ENCODE data around the gene HDAC9. TPM values are rescaled to one million over a fixed set of nuclear protein-coding genes. Genes with fewer than 3 reads are reported as not detected.

HDAC9 gene
- total and polyA plus RNA-seq, 2 of the 13 experiments (the other 11 are each of a cell fraction or from before 2014, with no cell fraction given): 0.05 to 0.07 TPM

GRCh38 chr7:19026888-19027287 lies 531.3 kb downstream of the HDAC9 start:
- H3K27me3 ChIP-seq (ENCODE audit: control insufficient read depth in 1 of 2, insufficient read depth in 2 of 2, low read length in 2 of 2): no peaks in the 10 kb centered on the region
- H3K4me3 ChIP-seq (replicated peaks in 1 of 3; ENCODE audit: insufficient read depth in 1 of 3, low read depth in 2 of 3, low read length in 3 of 3): no peak overlapping the region
- DNase-seq (ENCODE audit: low spot score) (no peak), FAIRE-seq (no peak), ATAC-seq (no peak)
- intact Hi-C loops (cut with micrococcal nuclease; ENCODE audit: unreplicated experiment) (no loop called here), in situ Hi-C loops (cut with HindIII; ENCODE audit: extremely low pct_ligation_motif_present, low pct_unique_long_range_greater_than_20kb) (no loop called here)
- no peak overlapping the region for H3K4me2 ChIP-seq (ENCODE audit: low read depth, low read length)
- no peaks in the 10 kb centered on the region for H3K4me1 ChIP-seq (ENCODE audit: insufficient read depth, low read length)
- BruUV-seq (replicated peaks): no TSS peak
- H3K27ac ChIP-seq (ENCODE audit: extremely low read length, insufficient read depth, low read length): no peak overlapping the region
- H3K9me3 ChIP-seq (ENCODE audit: low read length): peaks cover 62% of the 10 kb centered on the region
- no peaks in the 10 kb centered on the region for H4K20me1 ChIP-seq (ENCODE audit: insufficient read depth, low read length)
- ChIA-PET CTCF (ENCODE audit: low intra/inter-chr PET ratio, low total read pairs) (no interaction called here), POLR2A (no interaction called here)
- no peaks in the 10 kb centered on the region for H3K36me3 ChIP-seq (replicated peaks in 1 of 2; ENCODE audit: control insufficient read depth in 1 of 2, insufficient read depth in 2 of 2, low read length in 2 of 2)
- H2AFZ ChIP-seq (ENCODE audit: low read length): no peak overlapping the region
- H3K9ac ChIP-seq (ENCODE audit: insufficient read depth, low read depth, low read length): no peak overlapping the region
- TF ChIP-seq NPAS2 (CRISPR knock-in tag; IDR thresholded peaks at IDR 0.05; ENCODE audit: borderline replicate concordance) (no peak), KAT8 (CRISPR knock-in tag; IDR thresholded peaks at IDR 0.05) (no peak), POLR2A (IDR thresholded peaks at IDR 0.05; ENCODE audit: insufficient read depth in 1 of 2, low read depth in 2 of 2, low read length in 2 of 2) (no peak), ZBTB1 (CRISPR knock-in tag; IDR thresholded peaks at IDR 0.05; ENCODE audit: borderline replicate concordance) (no peak), FOXA1 (IDR thresholded peaks at IDR 0.05) (no peak), FOXA1 (CRISPR knock-in tag; IDR thresholded peaks at IDR 0.05) (no peak), HOXA7 (CRISPR knock-in tag; IDR thresholded peaks at IDR 0.05) (no peak), HCFC1 (IDR thresholded peaks at IDR 0.05; ENCODE audit: low read depth, low read length) (no peak), IRX3 (CRISPR knock-in tag; IDR thresholded peaks at IDR 0.05; ENCODE audit: borderline replicate concordance, low read depth) (no peak), PREB (CRISPR knock-in tag; IDR thresholded peaks at IDR 0.05) (no peak), TEF (CRISPR knock-in tag; IDR thresholded peaks at IDR 0.05) (no peak), YEATS4 (CRISPR knock-in tag; IDR thresholded peaks at IDR 0.05; ENCODE audit: borderline replicate concordance) (no peak)
- TF ChIP-seq, protein P1, sequence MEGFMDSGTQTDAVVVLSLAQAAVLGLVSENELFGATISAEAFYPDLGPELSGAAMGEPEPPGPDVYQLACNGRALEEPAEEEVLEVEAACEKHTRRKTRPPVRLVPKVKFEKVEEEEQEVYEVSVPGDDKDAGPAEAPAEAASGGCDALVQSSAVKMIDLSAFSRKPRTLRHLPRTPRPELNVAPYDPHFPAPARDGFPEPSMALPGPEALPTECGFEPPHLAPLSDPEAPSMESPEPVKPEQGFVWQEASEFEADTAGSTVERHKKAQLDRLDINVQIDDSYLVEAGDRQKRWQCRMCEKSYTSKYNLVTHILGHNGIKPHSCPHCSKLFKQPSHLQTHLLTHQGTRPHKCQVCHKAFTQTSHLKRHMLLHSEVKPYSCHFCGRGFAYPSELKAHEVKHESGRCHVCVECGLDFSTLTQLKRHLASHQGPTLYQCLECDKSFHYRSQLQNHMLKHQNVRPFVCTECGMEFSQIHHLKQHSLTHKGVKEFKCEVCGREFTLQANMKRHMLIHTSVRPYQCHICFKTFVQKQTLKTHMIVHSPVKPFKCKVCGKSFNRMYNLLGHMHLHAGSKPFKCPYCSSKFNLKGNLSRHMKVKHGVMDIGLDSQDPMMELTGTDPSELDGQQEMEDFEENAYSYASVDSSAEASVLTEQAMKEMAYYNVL (CRISPR knock-in tag; IDR thresholded peaks at IDR 0.05; ENCODE audit: borderline replicate concordance): no peak
- H3K79me2 ChIP-seq (ENCODE audit: insufficient read depth, low read length): no peaks in the 10 kb centered on the region
- WGBS (ENCODE audit: low lambda C conversion rate): 0% methylated on average over 1 of the region's 1 CpG
